ENCODE data around the gene SIK3. TPM values are rescaled to one million over a fixed set of nuclear protein-coding genes. Genes with fewer than 3 reads are reported as not detected.
A peak's percentile ranks its signal among the peaks of the same experiment; 100 is the strongest.
"Not testable (repeated sequence)": the region's sequence is repeated elsewhere in the genome, so short reads cannot be mapped to it uniquely, and the experiment has no call there.

SIK3 gene
- total RNA-seq, 1 experiment from 2014 or later: 10.0 TPM

- DNase-seq (ENCODE audit: low spot score): no peak
Measured at GRCh38 chr11:116840746-116841296, 257.4 kb downstream of the SIK3 start.

DNA sequence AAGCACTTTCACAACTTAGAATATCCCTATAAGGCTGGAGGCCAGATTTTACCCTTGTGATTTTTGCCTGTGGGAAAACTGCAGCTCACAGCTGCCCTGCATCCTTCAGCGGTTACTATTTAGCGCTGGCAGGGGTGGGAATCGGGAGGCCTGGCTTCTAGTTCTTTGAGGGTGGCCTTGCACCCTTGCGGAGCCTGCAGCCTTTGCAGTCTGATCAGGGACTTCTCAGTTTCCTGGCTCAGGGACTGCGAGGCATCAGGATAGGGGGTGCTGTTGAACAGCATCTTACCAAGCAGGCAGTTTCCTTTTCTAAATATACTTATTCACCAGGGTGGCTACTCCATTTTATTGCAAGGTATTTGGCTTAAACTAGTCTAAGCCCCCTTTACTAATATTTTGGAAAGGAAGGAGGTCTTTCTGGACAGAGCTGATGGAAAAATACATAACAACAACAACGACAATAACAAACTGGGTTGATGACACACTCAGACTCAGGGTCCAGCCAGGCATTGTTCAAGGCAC is 257.9 kb downstream of the SIK3 start:
- no peak for DNase-seq (ENCODE audit: low spot score)

- no peak for DNase-seq (ENCODE audit: low spot score)
Measured at GRCh38 chr11:116838321-116839084, 259.7 kb downstream of the SIK3 start.

DNA sequence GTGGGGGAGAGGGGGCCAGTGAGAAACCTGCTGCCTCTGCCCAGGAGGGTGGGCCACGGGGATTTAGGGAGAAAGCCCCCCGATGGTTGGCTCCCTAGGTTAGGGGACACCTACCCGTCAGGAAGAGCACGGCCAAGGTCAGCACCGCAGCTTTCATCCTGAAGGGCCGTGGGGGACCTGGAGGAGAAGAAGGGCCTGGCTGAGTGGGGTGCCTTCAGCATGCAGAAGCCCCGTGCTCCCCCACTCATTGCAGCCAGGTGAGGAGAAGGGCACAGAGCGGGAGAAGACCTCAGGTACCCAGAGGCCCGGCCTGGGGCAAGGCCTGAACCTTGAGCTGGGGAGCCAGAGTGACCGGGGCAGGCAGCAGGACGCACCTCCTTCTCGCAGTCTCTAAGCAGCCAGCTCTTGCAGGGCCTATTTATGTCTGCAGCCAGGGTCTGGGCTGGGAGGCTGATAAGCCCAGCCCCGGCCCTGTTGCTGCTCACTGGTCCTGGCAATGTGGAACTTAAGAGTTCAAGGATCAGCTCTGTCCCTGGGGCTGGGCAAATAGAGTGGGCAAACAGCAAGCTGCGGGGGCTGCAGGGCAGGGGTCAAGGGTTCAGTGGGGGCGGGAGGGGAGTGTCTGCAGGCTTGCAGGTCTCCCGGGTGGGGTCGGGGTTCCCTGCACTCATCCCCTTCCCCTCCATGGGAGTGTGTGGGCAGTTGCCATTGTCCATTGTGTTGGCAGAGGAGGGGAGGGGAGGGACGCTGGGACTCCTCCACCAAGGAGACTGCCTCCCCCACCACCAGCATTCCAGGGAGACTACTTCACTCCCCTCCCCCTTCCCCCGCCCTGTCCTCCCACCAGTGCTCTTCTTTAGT is 260.8 kb downstream of the SIK3 start, which contains the start of gene APOA1:
APOA1 (minus strand) TSS at position 392 of the 861 bp plus-strand sequence; CDS start at position 157, 235 bp downstream.
- no peak for DNase-seq (ENCODE audit: low spot score)

- no peak for DNase-seq (ENCODE audit: low spot score)
Measured at GRCh38 chr11:116836632-116836991, 261.6 kb downstream of the SIK3 start.

- peak; percentile 96 for DNase-seq (ENCODE audit: low spot score)
Measured at GRCh38 chr11:116835791-116836631, 262.2 kb downstream of the SIK3 start.

GRCh38 chr11:116835042-116835772 is 263.0 kb downstream of the SIK3 start:
- DNase-seq (ENCODE audit: low spot score): no peak

- DNase-seq (ENCODE audit: low spot score): not testable (repeated sequence)
Measured at GRCh38 chr11:116834535-116835041, 263.6 kb downstream of the SIK3 start.

- no peak for DNase-seq (ENCODE audit: low spot score)
Measured at GRCh38 chr11:116833816-116834534, 264.3 kb downstream of the SIK3 start.

DNA sequence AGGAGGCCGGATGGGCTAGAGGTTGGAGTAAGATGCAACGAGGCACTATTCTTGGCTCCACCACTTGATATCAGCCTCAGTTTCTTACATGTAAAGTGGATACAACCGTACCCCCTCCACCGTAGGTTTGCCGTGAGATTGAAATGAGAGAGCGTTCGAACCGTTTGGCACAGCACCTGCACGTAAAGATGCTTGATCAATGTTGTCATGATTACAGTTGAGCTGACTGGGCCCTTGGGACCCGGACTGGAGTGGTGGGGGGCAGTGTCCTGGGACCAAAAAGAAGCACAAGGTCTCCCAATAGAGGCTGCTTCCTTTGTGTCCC is 264.8 kb downstream of the SIK3 start:
- DNase-seq (ENCODE audit: low spot score): no peak

DNA sequence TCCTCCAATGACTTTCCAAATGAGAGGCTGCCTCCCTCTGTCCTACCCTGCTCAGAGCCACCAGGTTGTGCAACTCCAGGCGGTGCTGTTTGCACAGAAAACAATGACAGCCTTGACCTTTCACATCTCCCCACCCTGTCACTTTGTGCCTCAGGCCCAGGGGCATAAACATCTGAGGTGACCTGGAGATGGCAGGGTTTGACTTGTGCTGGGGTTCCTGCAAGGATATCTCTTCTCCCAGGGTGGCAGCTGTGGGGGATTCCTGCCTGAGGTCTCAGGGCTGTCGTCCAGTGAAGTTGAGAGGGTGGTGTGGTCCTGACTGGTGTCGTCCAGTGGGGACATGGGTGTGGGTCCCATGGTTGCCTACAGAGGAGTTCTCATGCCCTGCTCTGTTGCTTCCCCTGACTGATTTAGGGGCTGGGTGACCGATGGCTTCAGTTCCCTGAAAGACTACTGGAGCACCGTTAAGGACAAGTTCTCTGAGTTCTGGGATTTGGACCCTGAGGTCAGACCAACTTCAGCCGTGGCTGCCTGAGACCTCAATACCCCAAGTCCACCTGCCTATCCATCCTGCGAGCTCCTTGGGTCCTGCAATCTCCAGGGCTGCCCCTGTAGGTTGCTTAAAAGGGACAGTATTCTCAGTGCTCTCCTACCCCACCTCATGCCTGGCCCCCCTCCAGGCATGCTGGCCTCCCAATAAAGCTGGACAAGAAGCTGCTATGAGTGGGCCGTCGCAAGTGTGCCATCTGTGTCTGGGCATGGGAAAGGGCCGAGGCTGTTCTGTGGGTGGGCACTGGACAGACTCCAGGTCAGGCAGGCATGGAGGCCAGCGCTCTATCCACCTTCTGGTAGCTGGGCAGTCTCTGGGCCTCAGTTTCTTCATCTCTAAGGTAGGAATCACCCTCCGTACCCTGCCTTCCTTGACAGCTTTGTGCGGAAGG is 265.6 kb downstream of the SIK3 start:
- DNase-seq (ENCODE audit: low spot score): peak; percentile 53

- no peak for DNase-seq (ENCODE audit: low spot score)
Measured at GRCh38 chr11:116831790-116832349, 266.4 kb downstream of the SIK3 start.

DNA sequence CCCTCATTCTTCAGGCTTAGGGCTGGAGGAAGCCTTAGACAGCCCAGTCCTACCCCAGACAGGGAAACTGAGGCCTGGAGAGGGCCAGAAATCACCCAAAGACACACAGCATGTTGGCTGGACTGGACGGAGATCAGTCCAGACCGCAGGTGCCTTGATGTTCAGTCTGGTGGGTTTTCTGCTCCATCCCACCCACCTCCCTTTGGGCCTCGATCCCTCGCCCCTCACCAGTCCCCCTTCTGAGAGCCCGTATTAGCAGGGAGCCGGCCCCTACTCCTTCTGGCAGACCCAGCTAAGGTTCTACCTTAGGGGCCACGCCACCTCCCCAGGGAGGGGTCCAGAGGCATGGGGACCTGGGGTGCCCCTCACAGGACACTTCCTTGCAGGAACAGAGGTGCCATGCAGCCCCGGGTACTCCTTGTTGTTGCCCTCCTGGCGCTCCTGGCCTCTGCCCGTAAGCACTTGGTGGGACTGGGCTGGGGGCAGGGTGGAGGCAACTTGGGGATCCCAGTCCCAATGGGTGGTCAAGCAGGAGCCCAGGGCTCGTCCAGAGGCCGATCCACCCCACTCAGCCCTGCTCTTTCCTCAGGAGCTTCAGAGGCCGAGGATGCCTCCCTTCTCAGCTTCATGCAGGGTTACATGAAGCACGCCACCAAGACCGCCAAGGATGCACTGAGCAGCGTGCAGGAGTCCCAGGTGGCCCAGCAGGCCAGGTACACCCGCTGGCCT is 267.9 kb downstream of the SIK3 start:
- DNase-seq (ENCODE audit: low spot score): no peak

GRCh38 chr11:116829525-116830183 is 268.6 kb downstream of the SIK3 start, which contains the start of gene APOC3:
Gene APOC3 (plus strand): TSS chr11:116829907. CDS start chr11:116830583, 676 bp downstream.
- no peak for DNase-seq (ENCODE audit: low spot score)

DNA sequence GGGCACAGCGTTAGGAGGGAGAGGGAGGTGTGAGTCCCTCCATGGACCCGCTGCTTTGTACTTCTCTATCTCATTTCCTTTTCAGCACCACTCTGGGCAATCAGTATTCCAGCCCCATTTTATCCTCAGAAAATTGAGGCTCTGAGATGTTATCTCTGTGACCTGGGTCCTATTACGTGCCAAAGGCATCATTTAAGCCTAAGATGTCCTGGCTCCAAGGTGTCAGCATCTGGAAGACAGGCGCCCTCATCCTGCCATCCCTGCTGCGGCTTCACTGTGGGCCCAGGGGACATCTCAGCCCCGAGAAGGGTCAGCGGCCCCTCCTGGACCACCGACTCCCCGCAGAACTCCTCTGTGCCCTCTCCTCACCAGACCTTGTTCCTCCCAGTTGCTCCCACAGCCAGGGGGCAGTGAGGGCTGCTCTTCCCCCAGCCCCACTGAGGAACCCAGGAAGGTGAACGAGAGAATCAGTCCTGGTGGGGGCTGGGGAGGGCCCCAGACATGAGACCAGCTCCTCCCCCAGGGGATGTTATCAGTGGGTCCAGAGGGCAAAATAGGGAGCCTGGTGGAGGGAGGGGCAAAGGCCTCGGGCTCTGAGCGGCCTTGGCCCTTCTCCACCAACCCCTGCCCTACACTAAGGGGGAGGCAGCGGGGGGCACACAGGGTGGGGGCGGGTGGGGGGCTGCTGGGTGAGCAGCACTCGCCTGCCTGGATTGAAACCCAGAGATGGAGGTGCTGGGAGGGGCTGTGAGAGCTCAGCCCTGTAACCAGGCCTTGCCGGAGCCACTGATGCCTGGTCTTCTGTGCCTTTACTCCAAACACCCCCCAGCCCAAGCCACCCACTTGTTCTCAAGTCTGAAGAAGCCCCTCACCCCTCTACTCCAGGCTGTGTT is 269.4 kb downstream of the SIK3 start:
- no peak for DNase-seq (ENCODE audit: low spot score)

- no peak for DNase-seq (ENCODE audit: low spot score)
Measured at GRCh38 chr11:116827461-116827860, 270.8 kb downstream of the SIK3 start.
